Mesendoderm (in vitro differentiated cells): ENCODE data around the gene NEMP2.
A peak's percentile ranks its signal among the peaks of the same experiment; 100 is the strongest.
"Not testable (repeated sequence)": the region's sequence is repeated elsewhere in the genome, so short reads cannot be mapped to it uniquely, and the experiment has no call there.

Experiments
- DNase-seq: peaks from one replicate; pipeline ENCODE4 v3.0.0; 2013
- H2AK5ac ChIP-seq: 2 replicates; pipeline ENCODE4 v1.6.1; 2013; ENCODE audit warnings: low read length, inconsistent platforms
- H2BK120ac ChIP-seq: 2 replicates; pipeline ENCODE4 v1.6.1; 2013; ENCODE audit warnings: low read depth, mild to moderate bottlenecking, low read length, moderate library complexity, mixed read lengths
- H2BK15ac ChIP-seq: replicated peaks from 2 replicates; pipeline ENCODE4 v1.6.1; 2013; ENCODE audit warnings: low read depth, mild to moderate bottlenecking, moderate library complexity
- H2BK5ac ChIP-seq: 2 replicates; pipeline ENCODE4 v1.6.1; 2013; ENCODE audit warnings: low read length, inconsistent platforms
- H3K18ac ChIP-seq: 2 replicates; pipeline ENCODE4 v1.6.1; 2013; ENCODE audit warnings: mild to moderate bottlenecking, low read length, mixed read lengths
- H3K23ac ChIP-seq: one replicate; pipeline ENCODE4 v1.6.1; 2013; ENCODE audit warnings: low read length
- H3K27ac ChIP-seq: 2 replicates; pipeline ENCODE4 v1.5.1; 2013; ENCODE audit warnings: low read depth, mild to moderate bottlenecking, inconsistent platforms, low read length, moderate library complexity
- H3K27me3 ChIP-seq: 2 replicates; pipeline ENCODE4 v1.6.1; 2013; ENCODE audit warnings: low read length, control low read depth, mild to moderate bottlenecking, inconsistent platforms; ENCODE audit not compliant: insufficient read depth, poor library complexity
- H3K36me3 ChIP-seq: 2 replicates; pipeline ENCODE4 v1.6.1; 2013; ENCODE audit warnings: low read length, inconsistent platforms; ENCODE audit not compliant: control insufficient read depth, insufficient read depth
- H3K4ac ChIP-seq: one replicate; pipeline ENCODE4 v1.6.1; 2013; ENCODE audit warnings: low read depth, mild to moderate bottlenecking, low read length, moderate library complexity
- H3K4me1 ChIP-seq: 2 replicates; pipeline ENCODE4 v1.6.1; 2013; ENCODE audit warnings: low read depth, low read length, inconsistent platforms; ENCODE audit not compliant: control insufficient read depth
- H3K4me2 ChIP-seq: 2 replicates; pipeline ENCODE4 v1.6.1; 2013; ENCODE audit warnings: low read length
- H3K4me3 ChIP-seq: 2 replicates; pipeline ENCODE4 v1.5.1; 2013; ENCODE audit warnings: mild to moderate bottlenecking, low read length
- H3K56ac ChIP-seq: one replicate; pipeline ENCODE4 v1.6.1; 2013; ENCODE audit warnings: low read length
- H3K79me1 ChIP-seq: 2 replicates; pipeline ENCODE4 v1.6.1; 2013; ENCODE audit warnings: low read length, inconsistent platforms
- H3K79me2 ChIP-seq: 2 replicates; pipeline ENCODE4 v1.6.1; 2013; ENCODE audit warnings: mild to moderate bottlenecking, low read length; ENCODE audit not compliant: control insufficient read depth, insufficient read depth
- H3K9ac ChIP-seq: 2 replicates; pipeline ENCODE4 v1.6.1; 2013; ENCODE audit warnings: low read length, inconsistent platforms
- H4K5ac ChIP-seq: one replicate; pipeline ENCODE4 v1.6.1; 2013; ENCODE audit warnings: low read length
- H4K8ac ChIP-seq: one replicate; pipeline ENCODE4 v1.6.1; 2013; ENCODE audit warnings: low read depth, mild to moderate bottlenecking, control low read depth, low read length, moderate library complexity
- WGBS: extraction: QIAGEN DNeasy Blood & Tissue Kit; methylation state at CpG from one replicate; pipeline ENCODE4 v1.1.7; 2013; ENCODE audit warnings: low lambda C conversion rate, missing lambda C conversion rate; ENCODE audit not compliant: insufficient coverage; ENCODE audit errors: extremely low coverage; 5-methylcytosine and 5-hydroxymethylcytosine counted together

Gene NEMP2

DNA sequence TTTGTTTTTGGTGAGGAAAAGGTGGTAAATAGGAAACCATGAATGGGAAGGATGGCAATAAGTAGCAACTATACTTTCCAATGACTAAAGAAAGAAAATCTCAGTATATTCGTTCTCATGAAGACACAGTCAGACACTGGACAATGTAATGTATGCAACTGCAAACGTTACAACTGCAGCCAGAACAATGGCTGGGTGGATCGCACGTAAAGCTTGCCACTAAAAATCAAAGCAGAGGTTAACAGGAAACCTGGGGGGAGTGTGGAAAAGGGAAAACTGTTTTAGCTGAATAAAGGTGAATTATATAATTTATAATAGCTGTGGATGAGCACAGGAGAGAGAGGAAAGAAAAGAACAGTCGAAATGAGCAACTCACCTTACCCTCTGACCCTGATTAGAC, 33.3 kb downstream of the NEMP2 start:
- no peak overlapping the region for H3K56ac ChIP-seq
- no peak overlapping the region for H3K9ac ChIP-seq
- no peak overlapping the region for H3K4ac ChIP-seq
- H3K23ac ChIP-seq = no peak overlapping the region
- H2BK15ac ChIP-seq = no peak overlapping the region
- H2BK5ac ChIP-seq = no peak overlapping the region
- H4K5ac ChIP-seq = no peak overlapping the region
- no CpG with 5 or more reads among the region's 5 CpGs for WGBS
- H3K27me3 ChIP-seq = no peaks in the 10 kb centered on the region
- no peak overlapping the region for H2AK5ac ChIP-seq
- no peak overlapping the region for H4K8ac ChIP-seq
- no peak overlapping the region for H3K4me2 ChIP-seq
- H3K18ac ChIP-seq = no peak overlapping the region
- no peak overlapping the region for H3K27ac ChIP-seq
- H2BK120ac ChIP-seq = no peak overlapping the region
- no peaks in the 10 kb centered on the region for H3K4me1 ChIP-seq
- no peaks in the 10 kb centered on the region for H3K36me3 ChIP-seq
- no peak for DNase-seq
- no peaks in the 10 kb centered on the region for H3K79me1 ChIP-seq
- no peak overlapping the region for H3K4me3 ChIP-seq
- no peaks in the 10 kb centered on the region for H3K79me2 ChIP-seq

DNA sequence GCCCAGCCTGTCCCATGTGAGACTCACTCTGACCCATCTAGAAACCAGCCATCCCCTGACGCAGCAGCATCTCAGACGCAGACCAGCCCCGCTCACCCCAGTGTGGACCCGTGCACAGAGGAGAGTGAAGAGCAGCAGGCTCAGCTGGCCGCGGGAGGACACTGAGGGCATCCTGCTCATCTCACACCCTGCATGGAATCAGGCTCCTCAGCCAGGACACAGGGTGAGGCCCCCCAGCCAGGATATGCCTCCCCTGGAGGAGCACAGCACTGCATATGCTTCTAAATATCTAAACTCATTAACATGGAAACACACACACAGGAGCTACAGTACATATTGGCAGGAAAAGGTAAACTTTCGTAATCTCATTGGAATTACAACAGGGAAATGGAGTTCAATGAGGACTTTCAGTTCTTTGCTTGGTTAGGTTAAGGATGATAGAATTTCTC, 34.4 kb downstream of the NEMP2 start:
- no peaks in the 10 kb centered on the region for H3K36me3 ChIP-seq

GRCh38 chr2:190499273-190499672, 35.2 kb downstream of the NEMP2 start:
- Histone ChIP-seq H3K4me2 (no peak overlapping the region), H3K4ac (no peak overlapping the region)
- WGBS = no CpG with 5 or more reads among the region's 1 CpG

More for the DNA sequence above, 34.4 kb downstream of the NEMP2 start:
- Histone ChIP-seq H3K27ac (no peak overlapping the region), H3K4me2 (no peak overlapping the region), H3K27me3 (no peaks in the 10 kb centered on the region), H2BK5ac (no peak overlapping the region), H3K4ac (no peak overlapping the region), H2BK120ac (no peak overlapping the region), H3K79me1 (no peaks in the 10 kb centered on the region), H3K9ac (no peak overlapping the region), H3K79me2 (no peaks in the 10 kb centered on the region), H3K4me3 (no peak overlapping the region), H2BK15ac (no peak overlapping the region), H4K8ac (no peak overlapping the region), H3K18ac (no peak overlapping the region), H4K5ac (no peak overlapping the region), H3K4me1 (no peaks in the 10 kb centered on the region), H3K56ac (no peak overlapping the region), H3K23ac (no peak overlapping the region), H2AK5ac (no peak overlapping the region)
- no CpG with 5 or more reads among the region's 7 CpGs for WGBS
- no peak for DNase-seq

DNA sequence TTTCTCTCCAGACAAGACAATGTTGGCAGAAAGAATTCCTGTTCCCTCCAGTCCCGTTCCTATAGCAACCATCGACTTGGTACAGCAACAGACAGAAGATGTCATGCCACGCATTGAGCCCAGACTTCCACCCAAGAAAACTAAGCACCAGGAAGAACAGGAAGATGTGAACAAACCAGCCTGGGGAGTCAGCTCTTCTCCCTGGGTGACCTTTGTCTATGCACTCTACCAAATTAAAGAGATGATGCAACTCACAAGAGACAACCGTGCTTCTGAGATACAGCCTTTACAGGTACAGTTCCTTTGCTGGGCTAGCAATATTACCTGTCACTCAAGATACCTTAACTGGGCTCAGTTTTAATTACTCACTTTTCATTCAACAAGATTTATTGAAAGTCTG, 37.1 kb downstream of the NEMP2 start:
- Histone ChIP-seq H3K27ac (no peak overlapping the region), H3K4me2 (no peak overlapping the region), H3K4me1 (no peaks in the 10 kb centered on the region), H3K56ac (no peak overlapping the region), H2BK120ac (no peak overlapping the region), H2AK5ac (no peak overlapping the region), H4K8ac (no peak overlapping the region), H3K23ac (no peak overlapping the region), H3K4me3 (no peak overlapping the region), H4K5ac (no peak overlapping the region), H3K36me3 (no peaks in the 10 kb centered on the region), H2BK5ac (no peak overlapping the region), H3K27me3 (no peaks in the 10 kb centered on the region), H2BK15ac (no peak overlapping the region), H3K79me1 (no peaks in the 10 kb centered on the region), H3K4ac (no peak overlapping the region), H3K18ac (no peak overlapping the region), H3K79me2 (no peaks in the 10 kb centered on the region), H3K9ac (no peak overlapping the region)
- no CpG with 5 or more reads among the region's 4 CpGs for WGBS
- peak; percentile 53 for DNase-seq

More at GRCh38 chr2:190499273-190499672, 35.2 kb downstream of the NEMP2 start:
- Histone ChIP-seq H4K5ac (no peak overlapping the region), H3K79me2 (no peaks in the 10 kb centered on the region), H3K27me3 (no peaks in the 10 kb centered on the region), H3K4me3 (no peak overlapping the region), H2BK15ac (no peak overlapping the region), H2BK5ac (no peak overlapping the region), H2AK5ac (no peak overlapping the region), H3K27ac (no peak overlapping the region), H4K8ac (no peak overlapping the region), H3K18ac (no peak overlapping the region), H2BK120ac (no peak overlapping the region), H3K36me3 (no peaks in the 10 kb centered on the region), H3K4me1 (no peaks in the 10 kb centered on the region), H3K9ac (no peak overlapping the region), H3K56ac (no peak overlapping the region), H3K23ac (no peak overlapping the region), H3K79me1 (no peaks in the 10 kb centered on the region)
- no peak for DNase-seq

DNA sequence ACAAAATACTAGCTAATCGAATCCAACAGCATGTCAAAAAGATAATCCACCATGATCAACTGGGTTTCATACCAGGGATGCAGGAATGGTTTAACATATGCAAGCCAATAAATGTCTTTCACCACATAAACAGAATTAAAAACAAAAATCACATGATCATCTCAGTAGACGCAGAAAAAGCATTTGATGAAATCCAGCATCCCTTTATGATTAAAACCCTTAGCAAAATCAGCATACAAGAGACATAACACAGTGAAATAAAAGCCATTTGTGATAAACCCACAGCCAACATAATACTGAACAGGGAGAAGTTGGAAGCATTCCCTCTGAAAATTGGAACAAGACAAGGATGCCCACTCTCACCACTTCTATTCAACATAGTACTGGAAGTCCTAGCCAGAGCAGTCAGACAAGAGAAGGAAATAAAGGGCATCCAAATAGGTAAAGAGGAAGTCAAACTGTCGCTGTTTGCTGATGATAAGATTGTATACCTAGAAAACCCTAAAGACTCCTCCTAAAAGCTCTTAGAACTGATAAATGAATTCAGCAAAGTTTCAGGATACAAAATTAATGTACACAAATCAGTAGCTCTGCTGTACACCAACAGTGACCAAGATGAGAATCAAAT, 39.8 kb downstream of the NEMP2 start:
- not testable (repeated sequence) for H3K56ac ChIP-seq, H3K36me3 ChIP-seq, H3K9ac ChIP-seq, DNase-seq, H3K27ac ChIP-seq, H3K23ac ChIP-seq, H3K4me3 ChIP-seq, H2BK5ac ChIP-seq, H2BK15ac ChIP-seq, H3K79me2 ChIP-seq, H3K18ac ChIP-seq, H3K4ac ChIP-seq, H2AK5ac ChIP-seq, H3K27me3 ChIP-seq, H4K5ac ChIP-seq, H4K8ac ChIP-seq, H3K4me1 ChIP-seq, H3K79me1 ChIP-seq, H3K4me2 ChIP-seq, H2BK120ac ChIP-seq
- no CpG with 5 or more reads among the region's 3 CpGs for WGBS

GRCh38 chr2:190493095-190493494, 41.4 kb downstream of the NEMP2 start:
- H2BK120ac ChIP-seq = no peak overlapping the region
- no CpG with 5 or more reads among the region's 2 CpGs for WGBS

More at GRCh38 chr2:190493095-190493494, 41.4 kb downstream of the NEMP2 start:
- H3K79me1 ChIP-seq = no peaks in the 10 kb centered on the region
- no peak overlapping the region for H3K56ac ChIP-seq
- no peak overlapping the region for H3K4me2 ChIP-seq
- no peak overlapping the region for H3K18ac ChIP-seq
- no peak overlapping the region for H2BK5ac ChIP-seq
- no peak overlapping the region for H3K27ac ChIP-seq
- H3K4me3 ChIP-seq = no peak overlapping the region
- H3K79me2 ChIP-seq = no peaks in the 10 kb centered on the region
- no peak overlapping the region for H3K23ac ChIP-seq
- no peak for DNase-seq
- H3K36me3 ChIP-seq = no peaks in the 10 kb centered on the region
- no peak overlapping the region for H3K9ac ChIP-seq
- no peak overlapping the region for H2BK15ac ChIP-seq
- H4K8ac ChIP-seq = no peak overlapping the region
- no peaks in the 10 kb centered on the region for H3K27me3 ChIP-seq
- H4K5ac ChIP-seq = no peak overlapping the region
- no peaks in the 10 kb centered on the region for H3K4me1 ChIP-seq
- no peak overlapping the region for H3K4ac ChIP-seq
- no peak overlapping the region for H2AK5ac ChIP-seq
